Glutamatergic neuron (in vitro differentiated cells): ENCODE data around the gene PHLDA2. TPM values are rescaled to one million over a fixed set of nuclear protein-coding genes. Genes with fewer than 3 reads are reported as not detected.
A peak's percentile ranks its signal among the peaks of the same experiment; 100 is the strongest.

Source experiments
- DNase-seq: peaks from one replicate; pipeline ENCODE4 v3.0.0; 2022
- H3K27ac Mint-ChIP-seq: one replicate; pipeline ENCODE4 v1.8.0; 2020; ENCODE audit warnings: mild to moderate bottlenecking, mixed read lengths, inconsistent platforms; ENCODE audit not compliant: unreplicated experiment
- H3K27me3 Mint-ChIP-seq: one replicate; pipeline ENCODE4 v1.8.0; 2020; ENCODE audit warnings: mild to moderate bottlenecking, moderate library complexity, mixed read lengths, inconsistent platforms; ENCODE audit not compliant: unreplicated experiment
- H3K36me3 Mint-ChIP-seq: one replicate; pipeline ENCODE4 v1.8.0; 2020; ENCODE audit warnings: mild to moderate bottlenecking, mixed read lengths, inconsistent platforms; ENCODE audit not compliant: unreplicated experiment
- H3K4me1 Mint-ChIP-seq: one replicate; pipeline ENCODE4 v1.8.0; 2020; ENCODE audit warnings: mild to moderate bottlenecking, low read depth, mixed read lengths, inconsistent platforms; ENCODE audit not compliant: unreplicated experiment
- H3K4me3 Mint-ChIP-seq: one replicate; pipeline ENCODE4 v1.8.0; 2020; ENCODE audit warnings: mild to moderate bottlenecking, mixed read lengths, inconsistent platforms; ENCODE audit not compliant: unreplicated experiment
- H3K9me3 Mint-ChIP-seq: one replicate; pipeline ENCODE4 v1.8.0; 2020; ENCODE audit warnings: mild to moderate bottlenecking, moderate library complexity, mixed read lengths, inconsistent platforms; ENCODE audit not compliant: unreplicated experiment
- CTCF ChIP-seq: fragments of 200-600 bp; sonication (generic); IDR thresholded peaks from one replicate; pipeline ENCODE4 v1.5.0; 2021; ENCODE audit not compliant: partially characterized antibody, unreplicated experiment
- total RNA-seq: library from RNA; stranded (reverse); fragmentation: NEBNext Ultra II Directional; extraction: Animal tissue kit (Norgen Biotek cat#: 25700); gene quantifications from one replicate; pipeline ENCODE4 v1.2.1, GENCODE V29; 2021; ENCODE audit not compliant: unreplicated experiment

Gene PHLDA2
- total RNA-seq, 1 donor from 2014 or later: 1.2 TPM

- Mint-ChIP-seq H3K9me3 (peaks cover 3% of the 10 kb centered on the region), H3K4me1 (peaks cover 3% of the 10 kb centered on the region), H3K36me3 (no peaks in the 10 kb centered on the region), H3K27ac (no peak overlapping the region), H3K27me3 (peaks cover 13% of the 10 kb centered on the region), H3K4me3 (no peak overlapping the region)
- DNase-seq: peak; percentile 19
- TF ChIP-seq CTCF: no peak
Measured at GRCh38 chr11:2931771-2932738, 2.8 kb upstream of the PHLDA2 start.

GRCh38 chr11:2931420-2931746, 2.2 kb upstream of the PHLDA2 start:
- Mint-ChIP-seq H3K27me3 (peaks cover 13% of the 10 kb centered on the region), H3K9me3 (peaks cover 2% of the 10 kb centered on the region), H3K4me3 (no peak overlapping the region), H3K4me1 (peaks cover 3% of the 10 kb centered on the region), H3K27ac (no peak overlapping the region), H3K36me3 (no peaks in the 10 kb centered on the region)
- TF ChIP-seq CTCF: no peak
- DNase-seq: no peak

GRCh38 chr11:2930704-2931419, 1.6 kb upstream of the PHLDA2 start:
- Mint-ChIP-seq H3K27me3 (peaks cover 13% of the 10 kb centered on the region), H3K4me3 (no peak overlapping the region), H3K36me3 (no peaks in the 10 kb centered on the region), H3K4me1 (peaks cover 3% of the 10 kb centered on the region), H3K9me3 (peaks cover 2% of the 10 kb centered on the region), H3K27ac (no peak overlapping the region)
- TF ChIP-seq CTCF: peak; percentile 52
- peak; percentile 64 for DNase-seq

GRCh38 chr11:2929950-2930703, 907 bp upstream of the PHLDA2 start:
- Mint-ChIP-seq H3K4me3 (peak overlapping the region; percentile 34), H3K27me3 (peaks cover 13% of the 10 kb centered on the region), H3K36me3 (no peaks in the 10 kb centered on the region), H3K9me3 (peaks cover 2% of the 10 kb centered on the region), H3K4me1 (peaks cover 3% of the 10 kb centered on the region), H3K27ac (no peak overlapping the region)
- DNase-seq: peak; percentile 52
- peak; percentile 62 for TF ChIP-seq CTCF
